Measurements from ENCODE around the gene SLFN12L.
A peak's percentile ranks its signal among the peaks of the same experiment; 100 is the strongest.

SLFN12L gene

DNA sequence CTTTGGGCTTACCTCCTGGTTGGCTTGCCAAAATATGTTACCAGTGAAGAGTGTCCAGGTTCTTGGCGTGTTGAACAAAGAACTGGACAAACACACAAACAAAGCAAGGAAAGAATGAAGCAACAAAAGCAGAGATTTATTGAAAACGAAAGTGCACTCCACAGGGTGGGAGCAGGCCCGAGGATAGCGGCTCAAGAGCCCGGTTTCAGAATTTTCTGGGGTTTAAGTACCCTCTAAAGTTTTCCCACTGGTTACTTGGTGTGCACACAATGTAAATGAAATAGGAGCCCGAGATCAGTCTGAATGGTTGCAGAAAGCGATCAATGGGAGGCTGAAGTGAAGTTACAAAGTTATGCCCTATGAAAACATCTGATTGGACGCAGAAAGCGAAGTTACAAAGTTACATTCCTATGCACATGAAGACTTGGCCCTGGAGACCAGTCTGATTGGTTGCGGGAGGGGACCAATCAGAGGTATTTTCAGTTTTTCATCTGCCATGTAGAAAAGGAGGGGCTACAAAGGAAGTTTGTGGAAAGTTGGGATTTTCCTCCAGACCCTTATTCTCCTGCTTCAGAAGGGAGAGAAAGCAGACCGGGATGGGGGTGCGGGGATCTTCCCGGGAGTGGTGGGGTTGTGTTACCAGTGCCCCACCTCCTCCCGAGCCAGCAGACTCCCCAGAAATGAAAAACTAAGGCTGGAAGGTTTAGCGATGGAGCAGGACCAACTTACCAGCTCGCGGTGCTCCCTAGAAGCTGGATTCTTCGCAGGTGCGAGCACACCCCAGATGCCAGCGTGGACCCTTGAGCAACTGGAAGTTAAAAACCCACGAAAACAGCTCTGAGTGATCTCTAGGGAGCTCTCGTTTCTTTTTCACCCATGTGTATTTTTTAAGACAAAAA, 105.1 kb downstream of the SLFN12L start, which contains the start of gene SLFN12:
Gene SLFN12 (minus strand): TSS at position 325 of the 899 bp plus-strand sequence. CDS start 9,472 bp downstream, outside the sequence.
- peak; percentile 69 for DNase-seq (ENCODE audit: low spot score)

DNA sequence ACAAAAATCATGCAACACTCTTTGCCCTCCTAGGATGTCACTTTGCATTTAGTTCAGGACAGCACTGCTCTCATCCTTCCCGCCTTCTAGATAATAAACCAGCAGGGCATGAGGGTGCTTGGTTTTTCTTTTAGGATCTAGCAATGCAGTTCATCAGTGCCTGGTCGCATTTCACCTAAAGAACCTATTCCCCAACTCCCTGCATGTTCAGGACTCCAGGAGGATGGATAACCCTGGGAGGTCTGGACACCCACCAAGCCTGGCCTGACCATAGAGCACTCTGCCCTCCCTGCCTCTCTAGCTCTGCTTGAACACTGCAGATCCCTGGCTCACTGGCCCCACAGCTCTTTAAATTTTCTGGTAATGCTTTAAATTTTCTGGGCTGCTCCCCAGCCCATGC, 107.8 kb downstream of the SLFN12L start:
- DNase-seq (ENCODE audit: low spot score): no peak

DNA sequence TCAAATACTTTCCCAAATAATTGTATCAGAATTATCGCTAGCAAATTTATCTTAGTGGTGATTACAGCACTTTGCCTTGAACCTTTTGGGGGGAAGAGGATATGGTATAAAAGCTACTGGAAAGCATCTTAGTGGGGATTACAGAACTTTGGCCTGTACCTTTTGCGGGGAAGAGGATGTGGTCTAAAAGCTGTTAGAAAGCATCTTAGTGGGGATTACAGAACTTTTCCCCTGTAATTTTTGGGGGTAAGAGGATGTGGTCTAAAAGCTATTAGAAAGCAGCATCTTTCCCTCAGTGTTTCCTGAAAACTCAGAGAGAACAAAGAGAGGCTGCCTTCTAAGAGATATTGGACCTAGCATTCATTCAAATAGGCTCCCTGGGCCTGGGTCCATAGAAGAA, 109.2 kb downstream of the SLFN12L start:
- no peak for DNase-seq (ENCODE audit: low spot score)

DNA sequence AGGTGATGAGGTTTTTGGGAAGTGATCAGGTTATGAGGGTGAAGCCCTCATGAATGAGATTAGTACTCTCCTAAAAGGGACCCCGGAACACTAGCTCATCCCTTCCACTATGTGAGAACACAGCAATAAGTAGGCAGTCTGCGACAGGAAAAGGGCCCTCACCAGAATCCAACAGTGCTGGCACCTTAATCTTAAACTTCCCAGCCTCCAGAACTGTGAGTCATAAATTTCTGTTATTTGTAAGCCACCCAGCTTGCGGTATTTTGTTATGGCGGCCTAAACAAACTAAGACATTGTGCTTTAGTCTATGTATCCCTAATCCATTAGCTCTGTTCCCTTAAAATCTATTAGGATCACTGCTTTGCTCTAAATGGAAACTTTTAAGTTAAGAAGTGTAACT, 113.7 kb downstream of the SLFN12L start:
- no peak for DNase-seq (ENCODE audit: low spot score)

Measured in AG20443 (cell line).